GM18526 (cell line): ENCODE results near the gene PALLD.

Source experiments
- POLR2A ChIP-seq: IDR thresholded peaks from 3 replicates; pipeline ENCODE4 v1.6.1; 2011; ENCODE audit not compliant: insufficient read length; ENCODE audit errors: extremely low read depth

Gene PALLD

DNA sequence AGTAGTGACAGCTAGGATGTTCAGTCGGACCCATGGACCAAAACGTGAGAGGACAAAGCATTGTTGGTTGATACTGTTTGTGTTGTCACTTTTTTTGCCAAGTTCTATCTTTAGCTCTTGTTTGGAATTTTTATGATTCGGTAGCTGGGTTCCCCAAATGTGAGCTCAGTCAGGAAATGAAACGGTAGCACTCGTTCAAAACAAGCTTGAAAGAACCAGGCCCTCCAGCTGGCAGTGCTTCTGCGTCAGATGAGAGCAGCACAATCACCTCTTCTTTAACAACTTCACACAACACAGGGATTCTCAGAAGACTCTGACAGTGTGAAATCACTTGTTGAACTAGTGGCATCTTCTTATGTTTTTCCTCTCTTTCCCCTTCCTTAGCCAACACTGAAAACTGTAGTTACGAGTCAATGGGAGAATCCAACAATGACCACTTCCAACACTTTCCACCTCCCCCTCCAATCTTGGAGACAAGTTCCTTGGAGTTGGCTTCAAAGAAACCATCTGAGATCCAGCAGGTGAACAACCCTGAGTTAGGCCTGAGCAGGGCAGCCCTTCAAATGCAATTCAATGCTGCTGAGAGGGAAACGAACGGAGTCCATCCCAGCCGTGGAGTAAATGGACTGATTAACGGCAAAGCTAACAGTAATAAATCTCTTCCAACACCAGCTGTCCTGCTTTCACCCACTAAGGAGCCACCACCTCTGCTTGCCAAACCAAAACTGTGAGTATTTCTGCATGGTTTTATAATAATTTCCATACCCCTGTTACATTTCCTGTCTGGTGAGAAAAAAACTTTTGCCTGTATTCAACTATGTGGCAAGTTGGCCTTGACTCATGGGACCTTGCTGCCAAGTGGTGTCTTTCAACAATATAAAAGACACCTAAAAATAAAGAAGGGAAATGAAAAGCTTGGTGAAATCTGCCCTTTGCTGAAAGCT lies 214.6 kb downstream of the PALLD start:
- TF ChIP-seq POLR2A: no peak

- TF ChIP-seq POLR2A: no peak
Observed at GRCh38 chr4:168712316-168712890, 215.6 kb downstream of the PALLD start.

GRCh38 chr4:168713253-168713652 lies 216.4 kb downstream of the PALLD start:
- TF ChIP-seq POLR2A: no peak

- TF ChIP-seq POLR2A: no peak
Observed at GRCh38 chr4:168715896-168716295, 219.0 kb downstream of the PALLD start.

DNA sequence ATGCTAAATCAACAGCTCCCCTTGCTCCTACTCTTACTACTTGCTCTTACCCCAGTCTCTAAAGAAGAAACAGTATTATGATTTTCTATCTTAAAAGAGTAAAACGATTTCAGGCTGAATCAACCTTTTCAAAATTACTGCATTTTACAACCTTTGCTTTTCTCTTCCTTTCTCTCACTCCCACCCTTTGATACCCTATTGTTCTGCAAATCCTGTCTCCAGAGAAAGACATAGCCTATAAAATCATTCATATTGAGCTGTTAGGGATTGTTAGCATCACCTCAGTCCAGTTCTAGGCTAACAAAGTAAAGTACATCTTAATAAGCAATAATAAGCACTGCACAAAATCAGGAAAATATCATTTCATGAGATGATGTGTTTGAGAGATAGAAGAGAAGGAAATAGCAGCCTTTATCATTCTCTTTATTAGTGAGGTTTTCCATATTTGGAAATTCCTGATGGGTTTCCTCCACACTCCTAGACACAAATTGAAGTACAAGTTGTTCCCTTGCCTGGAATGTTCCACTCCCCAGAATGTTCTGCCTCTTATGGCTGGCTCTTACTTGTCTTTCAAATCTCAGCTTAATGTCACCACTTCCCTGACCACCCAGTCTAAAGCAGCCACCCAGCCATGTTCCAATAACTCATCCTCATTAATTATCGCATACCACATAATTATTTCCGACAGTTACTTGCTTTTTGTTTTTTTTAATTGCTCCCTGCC lies 219.7 kb downstream of the PALLD start:
- no peak for TF ChIP-seq POLR2A

DNA sequence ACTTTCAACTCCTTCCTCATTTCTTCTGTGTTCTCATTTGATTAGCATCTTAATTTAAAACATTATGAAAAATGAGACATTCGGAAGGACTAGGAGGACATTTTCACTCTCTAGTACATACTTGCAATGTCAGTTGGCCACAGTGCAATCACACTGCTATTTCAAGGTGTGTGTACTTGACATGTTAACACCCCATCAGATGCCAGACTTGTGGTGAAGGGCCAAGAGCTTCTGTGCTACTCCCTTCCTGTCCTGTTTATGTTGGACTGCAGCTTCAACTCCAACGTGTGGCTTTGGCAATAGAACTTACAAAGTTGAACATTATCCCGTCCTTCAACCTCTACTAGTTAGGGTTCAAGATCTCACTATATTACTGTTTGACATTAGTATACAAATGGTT lies 221.0 kb downstream of the PALLD start:
- no peak for TF ChIP-seq POLR2A

DNA sequence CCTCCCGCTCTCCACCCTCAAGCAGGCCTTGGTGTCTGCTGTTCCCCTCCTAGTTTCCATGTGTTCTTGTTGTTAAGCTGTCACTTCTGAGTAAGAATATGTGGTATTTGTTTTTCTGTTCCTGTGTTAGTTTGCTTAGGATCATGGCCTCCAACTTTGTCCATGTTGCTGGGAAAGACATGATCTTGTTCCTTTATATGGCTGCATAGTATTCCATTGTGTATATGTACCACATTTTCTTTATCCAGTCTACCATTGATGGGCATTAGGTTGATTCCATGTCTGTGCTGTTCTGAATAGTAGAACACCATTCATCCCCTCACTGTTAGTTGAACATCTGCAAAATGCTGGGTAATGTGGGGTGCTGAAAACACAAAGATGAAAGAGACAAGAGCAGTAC lies 222.9 kb downstream of the PALLD start:
- no peak for TF ChIP-seq POLR2A

DNA sequence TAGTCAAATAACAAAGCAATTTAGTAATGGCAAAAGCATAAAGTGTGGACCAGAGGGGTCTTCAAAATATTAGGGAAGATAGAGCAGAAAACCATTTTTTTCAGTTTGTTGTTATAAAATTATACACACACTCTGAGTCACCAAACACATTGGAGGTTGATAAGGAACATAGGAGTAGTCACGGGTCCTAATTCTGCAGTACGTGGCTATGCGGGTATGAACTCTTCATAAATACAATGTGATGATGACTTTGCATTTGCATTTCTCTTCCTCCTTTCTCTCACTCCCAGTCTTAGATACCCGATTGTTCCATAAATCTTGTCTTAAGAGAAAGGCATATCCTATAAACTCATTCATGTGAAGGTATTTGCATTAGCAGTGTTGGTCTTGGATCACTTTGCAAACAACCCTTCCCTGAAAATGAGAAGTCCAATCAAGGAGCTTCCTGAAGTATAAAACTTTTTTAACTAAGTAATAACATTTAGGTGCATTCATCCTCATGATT lies 223.6 kb downstream of the PALLD start:
- TF ChIP-seq POLR2A: no peak

GRCh38 chr4:168722391-168722790 lies 225.5 kb downstream of the PALLD start:
- TF ChIP-seq POLR2A: no peak

DNA sequence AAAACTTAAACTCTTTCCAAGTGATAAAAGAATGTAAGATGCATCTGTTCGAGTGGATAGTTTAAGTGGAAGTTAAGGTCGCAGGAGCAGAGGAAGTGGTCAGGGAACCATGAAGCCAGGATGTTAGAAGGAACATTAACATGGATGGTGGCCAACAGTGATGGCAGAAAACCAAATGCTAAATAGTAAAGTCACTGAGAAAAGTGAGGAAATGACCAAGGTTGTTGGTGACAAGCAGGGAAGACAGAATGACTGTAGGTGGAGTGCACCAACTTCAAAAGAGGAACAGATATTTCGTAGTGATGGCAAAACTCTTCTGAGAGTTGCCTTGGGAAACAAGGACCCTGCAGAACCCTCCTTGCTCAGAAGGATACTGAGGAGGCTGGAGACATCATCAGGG lies 226.2 kb downstream of the PALLD start:
- no peak for TF ChIP-seq POLR2A

GRCh38 chr4:168723569-168723968 lies 226.7 kb downstream of the PALLD start:
- no peak for TF ChIP-seq POLR2A

GRCh38 chr4:168724243-168724642 lies 227.4 kb downstream of the PALLD start:
- TF ChIP-seq POLR2A: no peak

GRCh38 chr4:168724686-168725411 lies 228.0 kb downstream of the PALLD start:
- no peak for TF ChIP-seq POLR2A

- TF ChIP-seq POLR2A: no peak
Observed at GRCh38 chr4:168725930-168726329, 229.1 kb downstream of the PALLD start.

DNA sequence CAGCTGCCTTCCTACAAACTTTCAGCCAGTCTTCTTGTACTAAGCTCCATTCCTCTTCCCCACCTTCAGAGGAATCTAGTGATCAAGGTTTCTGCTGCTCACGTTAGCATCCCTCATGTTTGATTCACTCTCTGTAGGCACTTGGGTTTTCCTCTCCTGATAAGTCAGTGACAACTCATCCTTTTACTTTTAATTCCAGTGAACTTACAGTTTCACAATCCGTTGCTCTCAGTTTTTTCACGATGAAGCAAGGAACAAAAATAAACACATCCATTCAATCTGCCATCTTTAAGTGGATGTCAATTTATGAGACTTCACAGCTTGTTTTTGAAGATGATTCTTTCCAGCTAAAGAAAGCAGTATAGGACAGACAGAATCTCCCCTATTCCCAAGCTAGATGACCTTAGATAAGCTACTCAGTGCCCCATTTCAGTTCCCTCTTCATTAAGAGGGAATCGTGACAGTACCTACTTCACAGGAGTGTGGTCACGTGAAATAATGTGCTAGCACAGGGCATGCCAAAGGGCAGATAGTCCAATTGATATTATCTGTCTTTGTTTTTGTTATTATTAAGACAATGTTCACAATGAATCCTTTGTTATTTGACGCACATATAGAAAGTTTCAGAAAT lies 234.3 kb downstream of the PALLD start:
- TF ChIP-seq POLR2A: no peak
